Mesodermal cell (in vitro differentiated cells): ENCODE data around the gene ZNF620.

Source experiments
- H3K27ac ChIP-seq: 2 replicates; pipeline ENCODE4 v1.7.0; 2013; ENCODE audit warnings: mild to moderate bottlenecking, low read depth, low read length, moderate library complexity; ENCODE audit not compliant: severe bottlenecking
- H3K36me3 ChIP-seq: 2 replicates; pipeline ENCODE4 v1.7.1; 2013; ENCODE audit warnings: mild to moderate bottlenecking, low read length, moderate library complexity; ENCODE audit not compliant: control insufficient read depth, insufficient read depth
- H3K4me1 ChIP-seq: one replicate; pipeline ENCODE4 v1.7.1; 2013; ENCODE audit warnings: mild to moderate bottlenecking, low read length; ENCODE audit not compliant: insufficient read depth, control insufficient read depth, poor library complexity, severe bottlenecking
- H3K4me3 ChIP-seq: 2 replicates; pipeline ENCODE4 v1.7.0; 2013; ENCODE audit warnings: low read length, control low read depth, mild to moderate bottlenecking; ENCODE audit not compliant: insufficient read depth, poor library complexity, severe bottlenecking; ENCODE audit errors: extremely low read depth
- H3K9me3 ChIP-seq: 2 replicates; pipeline ENCODE4 v1.7.1; 2013; ENCODE audit warnings: mild to moderate bottlenecking, low read length, moderate library complexity; ENCODE audit not compliant: control insufficient read depth
- WGBS, 2 experiments: methylation state at CpG; one replicate each; pipeline ENCODE4 v1.1.5; 2013; ENCODE audit warnings: missing lambda C conversion rate in 2 of 2; ENCODE audit not compliant: insufficient coverage in 2 of 2; 5-methylcytosine and 5-hydroxymethylcytosine counted together

The ZNF620 gene

GRCh38 chr3:40504636-40505430 lies 1.0 kb upstream of the ZNF620 start:
- Histone ChIP-seq H3K36me3 (peaks cover 6% of the 10 kb centered on the region), H3K27ac (peak overlapping the region; percentile 61), H3K4me1 (no peaks in the 10 kb centered on the region), H3K4me3 (peak overlapping the region; percentile 61), H3K9me3 (no peaks in the 10 kb centered on the region)
- 98 to 100% methylated on average over 4 to 5 of the region's 5 CpGs for WGBS, 2 experiments

- peaks cover 11% of the 10 kb centered on the region for H3K36me3 ChIP-seq
- H3K4me1 ChIP-seq = no peaks in the 10 kb centered on the region
- H3K27ac ChIP-seq = no peak overlapping the region
- WGBS, 2 experiments = 89 to 100% methylated on average over 1 of the region's 1 CpG
- no peaks in the 10 kb centered on the region for H3K9me3 ChIP-seq
- no peak overlapping the region for H3K4me3 ChIP-seq
Observed at GRCh38 chr3:40511031-40511718, 5.3 kb downstream of the ZNF620 start.

- Histone ChIP-seq H3K27ac (no peak overlapping the region), H3K9me3 (no peaks in the 10 kb centered on the region), H3K4me3 (no peak overlapping the region), H3K36me3 (peaks cover 10% of the 10 kb centered on the region), H3K4me1 (no peaks in the 10 kb centered on the region)
- WGBS, 2 experiments = 100% methylated on average over 1 to 3 of the region's 5 CpGs
Observed at GRCh38 chr3:40516201-40516600, 10.4 kb downstream of the ZNF620 start.

- Histone ChIP-seq H3K36me3 (peaks cover 5% of the 10 kb centered on the region), H3K4me1 (no peaks in the 10 kb centered on the region), H3K4me3 (no peak overlapping the region), H3K27ac (no peak overlapping the region), H3K9me3 (no peaks in the 10 kb centered on the region)
- WGBS, 2 experiments = no CpG with 5 or more reads among the region's 1 CpG
Observed at GRCh38 chr3:40518067-40518466, 12.2 kb downstream of the ZNF620 start.

GRCh38 chr3:40518848-40519247 lies 13.0 kb downstream of the ZNF620 start:
- H3K4me1 ChIP-seq = no peaks in the 10 kb centered on the region
- no peak overlapping the region for H3K27ac ChIP-seq
- H3K4me3 ChIP-seq = no peak overlapping the region
- peaks cover 5% of the 10 kb centered on the region for H3K36me3 ChIP-seq
- WGBS, 2 experiments = 100% methylated on average over 1 of the region's 1 CpG; no CpG with 5 or more reads in 1 of the 2 experiments
- H3K9me3 ChIP-seq = no peaks in the 10 kb centered on the region

- no CpG with 5 or more reads among the region's 3 CpGs for WGBS, 2 experiments
Observed at GRCh38 chr3:40521254-40521653, 15.4 kb downstream of the ZNF620 start.

GRCh38 chr3:40523781-40524180 lies 17.9 kb downstream of the ZNF620 start:
- Histone ChIP-seq H3K36me3 (peaks cover 21% of the 10 kb centered on the region), H3K9me3 (no peaks in the 10 kb centered on the region), H3K4me3 (peak overlapping the region; percentile 68), H3K27ac (no peak overlapping the region), H3K4me1 (no peaks in the 10 kb centered on the region)
- 92% methylated on average over 2 of the region's 2 CpGs; no CpG with 5 or more reads in 1 of the 2 experiments for WGBS, 2 experiments

More at GRCh38 chr3:40521254-40521653, 15.4 kb downstream of the ZNF620 start:
- H3K27ac ChIP-seq = no peak overlapping the region
- no peaks in the 10 kb centered on the region for H3K9me3 ChIP-seq
- H3K36me3 ChIP-seq = peaks cover 7% of the 10 kb centered on the region
- H3K4me3 ChIP-seq = no peak overlapping the region
- no peaks in the 10 kb centered on the region for H3K4me1 ChIP-seq

- Histone ChIP-seq H3K27ac (peak overlapping the region; percentile 80), H3K4me1 (no peaks in the 10 kb centered on the region), H3K9me3 (no peaks in the 10 kb centered on the region), H3K36me3 (peaks cover 25% of the 10 kb centered on the region), H3K4me3 (peak overlapping the region; percentile 68)
- whole genome bisulfite sequencing, 2 experiments = 45 to 57% methylated on average over 4 of the region's 5 CpGs
Observed at GRCh38 chr3:40524222-40524567, 18.4 kb downstream of the ZNF620 start.

GRCh38 chr3:40524568-40525285 lies 18.9 kb downstream of the ZNF620 start, which contains the start of gene ZNF621:
Gene ZNF621 (plus strand): TSS chr3:40524960. CDS start chr3:40525841, 881 bp downstream.
- 0 to 2% methylated on average over 47 to 49 of the region's 59 CpGs for WGBS, 2 experiments
- H3K4me1 ChIP-seq = no peaks in the 10 kb centered on the region
- peak within 1 kb of the TSS; percentile 80 for H3K27ac ChIP-seq

GRCh38 chr3:40528426-40528825 lies 22.6 kb downstream of the ZNF620 start:
- 85 to 92% methylated on average over 2 of the region's 3 CpGs for WGBS, 2 experiments
- H3K27ac ChIP-seq = no peak overlapping the region
- H3K36me3 ChIP-seq = peaks cover 67% of the 10 kb centered on the region
- no peaks in the 10 kb centered on the region for H3K4me1 ChIP-seq
- no peaks in the 10 kb centered on the region for H3K9me3 ChIP-seq
- H3K4me3 ChIP-seq = no peak overlapping the region

More at GRCh38 chr3:40524568-40525285, 18.9 kb downstream of the ZNF620 start, which contains the start of gene ZNF621:
- H3K4me3 ChIP-seq = peak within 1 kb of the TSS; percentile 68
- H3K9me3 ChIP-seq = no peaks in the 10 kb centered on the region
- peaks cover 30% of the 10 kb centered on the region for H3K36me3 ChIP-seq
